GM12801 (cell line): ENCODE data around the gene MAST4.

Experiments
- CTCF ChIP-seq: IDR thresholded peaks from one replicate; pipeline ENCODE4 v1.5.1; 2011; ENCODE audit warnings: control low read depth; ENCODE audit not compliant: insufficient read length; ENCODE audit errors: extremely low read depth

Gene MAST4

GRCh38 chr5:67179697-67180361 lies 583.6 kb downstream of the MAST4 start:
- TF ChIP-seq CTCF: no peak

DNA sequence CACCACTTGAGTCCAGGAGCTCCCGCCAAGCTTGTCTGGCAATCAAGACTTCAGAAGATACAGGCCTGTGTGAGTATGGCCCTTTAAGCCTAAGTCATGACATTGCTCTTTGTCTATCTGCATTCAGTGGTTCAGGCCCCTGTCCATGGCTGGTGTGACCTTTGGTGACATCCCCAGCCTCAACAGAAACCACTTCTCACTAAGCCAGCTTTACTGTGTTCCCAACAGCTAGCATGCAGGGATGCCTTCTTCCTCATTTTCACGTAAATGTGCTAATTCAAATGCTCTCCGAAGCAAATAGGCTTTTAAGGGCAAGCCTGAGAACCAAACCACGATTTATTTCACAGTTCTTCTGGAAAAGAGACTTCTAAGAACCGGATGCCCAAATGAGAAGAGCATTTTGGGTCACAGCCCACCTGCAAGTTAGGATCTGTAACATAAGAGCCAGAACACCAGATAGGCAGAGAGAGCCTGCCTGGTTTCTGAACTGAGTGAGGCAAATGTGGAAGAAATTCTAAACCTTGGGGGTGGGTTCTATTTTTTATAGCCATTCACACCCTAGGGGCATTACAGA lies 585.5 kb downstream of the MAST4 start:
- TF ChIP-seq CTCF: no peak

GRCh38 chr5:67182301-67182790 lies 586.2 kb downstream of the MAST4 start:
- no peak for TF ChIP-seq CTCF

DNA sequence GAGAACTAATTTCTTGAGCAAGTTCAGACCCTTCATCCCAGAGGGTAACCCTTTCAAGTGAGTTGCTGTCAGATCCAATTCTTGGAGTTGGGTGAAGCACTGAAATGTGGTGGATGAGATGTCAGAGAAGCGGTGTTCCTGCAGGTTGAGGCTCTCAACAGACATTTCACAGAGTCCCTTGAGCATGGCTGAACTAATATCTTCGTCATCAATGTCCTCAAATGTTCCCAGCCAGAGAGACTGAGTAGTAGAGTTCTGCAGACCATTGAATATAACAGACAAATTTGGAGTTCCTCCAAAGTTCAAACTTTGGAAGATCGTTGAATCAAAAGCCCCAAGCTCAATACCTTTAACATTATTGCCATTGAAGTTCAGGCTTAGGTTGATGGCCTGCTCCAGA lies 587.7 kb downstream of the MAST4 start:
- TF ChIP-seq CTCF: no peak

DNA sequence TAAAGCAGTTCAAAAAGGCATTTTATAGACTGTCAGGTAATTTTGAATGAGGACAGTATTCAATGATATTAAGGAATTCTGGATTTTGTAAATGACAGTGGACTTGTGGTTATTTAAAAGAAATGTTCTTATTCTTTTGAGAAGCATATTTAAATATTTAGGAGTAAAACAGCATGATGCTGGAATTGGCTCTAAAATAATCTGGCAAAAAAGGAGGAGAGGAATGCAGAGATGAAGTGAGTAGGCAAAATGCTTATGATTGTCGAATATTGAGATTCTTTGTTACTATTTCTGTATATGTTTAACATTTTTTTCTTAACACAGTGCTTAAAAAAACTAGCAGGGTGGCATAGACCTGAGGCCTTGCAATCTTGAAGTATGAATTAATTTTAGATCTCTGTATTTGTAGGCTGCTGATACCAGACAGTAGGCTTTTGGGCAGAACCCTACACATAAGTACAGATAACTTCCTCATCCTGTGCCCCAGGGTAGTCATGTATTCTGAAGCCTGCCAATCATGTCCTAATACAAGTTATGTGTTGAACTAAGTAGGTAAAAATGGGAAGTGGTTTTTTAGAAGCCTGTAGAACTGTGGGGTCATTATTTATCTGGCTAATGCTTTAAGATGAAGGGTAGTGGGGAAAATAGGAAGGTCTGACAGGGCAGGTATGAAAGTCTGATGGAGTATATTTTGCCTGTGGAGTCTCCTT lies 591.0 kb downstream of the MAST4 start:
- no peak for TF ChIP-seq CTCF

DNA sequence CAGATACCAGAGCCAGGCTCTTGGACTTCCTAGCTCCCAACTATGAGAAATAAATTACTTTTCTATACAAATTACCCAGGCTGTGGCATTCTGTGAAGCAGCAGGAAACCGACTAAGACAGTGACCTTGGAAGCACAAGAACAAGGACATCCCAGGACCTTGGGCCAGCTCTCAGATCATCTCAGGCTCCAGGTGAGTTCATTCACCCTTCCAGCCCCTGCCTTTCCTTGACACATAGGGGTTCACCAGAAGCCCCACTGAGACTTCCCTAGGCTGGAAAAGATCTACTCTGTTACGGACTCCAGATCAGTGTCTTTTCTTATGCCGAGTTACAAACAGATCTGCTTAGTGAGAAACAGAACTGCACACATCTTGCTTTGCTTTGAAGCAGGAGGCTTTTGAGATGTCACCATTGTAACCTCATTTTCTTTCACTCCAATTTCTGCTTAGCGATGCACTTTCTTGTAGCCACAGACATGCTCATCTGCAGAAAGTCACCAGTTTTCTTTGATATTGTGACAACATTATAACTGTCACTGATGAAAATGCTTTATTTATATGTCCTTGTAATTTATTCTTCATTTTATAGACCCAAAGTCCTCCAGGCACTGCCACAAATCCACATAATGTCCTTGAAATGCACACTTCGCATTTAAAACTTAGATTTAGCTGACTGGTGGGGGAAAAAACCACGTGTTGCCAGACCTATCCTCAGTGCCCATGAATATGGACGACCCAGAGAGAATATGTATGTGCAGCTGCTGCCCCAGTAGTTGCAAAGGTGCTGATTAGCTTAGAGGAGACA lies 592.3 kb downstream of the MAST4 start:
- TF ChIP-seq CTCF: no peak

DNA sequence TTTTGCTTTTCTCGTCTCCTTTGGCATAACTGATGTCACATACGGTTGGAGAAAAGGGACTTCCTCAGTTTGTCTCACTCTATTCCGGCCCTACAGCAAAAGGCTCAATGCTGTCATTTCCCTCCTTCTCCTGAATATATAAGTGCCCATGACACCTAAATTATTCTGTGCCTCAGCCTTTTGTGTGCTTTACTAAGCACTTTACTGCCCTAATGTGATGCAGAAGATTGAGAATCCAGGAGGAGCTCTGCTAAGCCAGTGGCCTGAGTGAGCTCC lies 592.8 kb downstream of the MAST4 start:
- no peak for TF ChIP-seq CTCF
